HG03196 (cell line): ENCODE data around the gene TMEM132C.

Experiments used
- ATAC-seq: cut with Tn5 transposase; IDR thresholded peaks from one replicate; pipeline ENCODE4 v1.9.1; 2021; ENCODE audit not compliant: unreplicated experiment

TMEM132C gene

GRCh38 chr12:128694445-128694844, 427.5 kb downstream of the TMEM132C start:
- ATAC-seq: no peak

- no peak for ATAC-seq
Measured at GRCh38 chr12:128695697-128696096, 428.7 kb downstream of the TMEM132C start.

GRCh38 chr12:128698301-128698972, 431.5 kb downstream of the TMEM132C start:
- ATAC-seq: no peak

- ATAC-seq: no peak
Measured at GRCh38 chr12:128699106-128699505, 432.1 kb downstream of the TMEM132C start.

- ATAC-seq: no peak
Measured at GRCh38 chr12:128702371-128702770, 435.4 kb downstream of the TMEM132C start.

GRCh38 chr12:128705140-128705539, 438.2 kb downstream of the TMEM132C start:
- ATAC-seq: no peak

- ATAC-seq: no peak
Measured at GRCh38 chr12:128707488-128707887, 440.5 kb downstream of the TMEM132C start.

- ATAC-seq: no peak
Measured at GRCh38 chr12:128708789-128709188, 441.8 kb downstream of the TMEM132C start.

- no peak for ATAC-seq
Measured at GRCh38 chr12:128709660-128710059, 442.7 kb downstream of the TMEM132C start.

- ATAC-seq: no peak
Measured at GRCh38 chr12:128711486-128711885, 444.5 kb downstream of the TMEM132C start.

- ATAC-seq: no peak
Measured at GRCh38 chr12:128712622-128713021, 445.7 kb downstream of the TMEM132C start.

- ATAC-seq: no peak
Measured at GRCh38 chr12:128715485-128715884, 448.5 kb downstream of the TMEM132C start.

- ATAC-seq: no peak
Measured at GRCh38 chr12:128724468-128725046, 457.6 kb downstream of the TMEM132C start.

GRCh38 chr12:128726886-128727285, 459.9 kb downstream of the TMEM132C start:
- ATAC-seq: no peak

- ATAC-seq: no peak
Measured at GRCh38 chr12:128727461-128727860, 460.5 kb downstream of the TMEM132C start.

- ATAC-seq: no peak
Measured at GRCh38 chr12:128727999-128728398, 461.0 kb downstream of the TMEM132C start.

GRCh38 chr12:128729628-128730121, 462.7 kb downstream of the TMEM132C start:
- no peak for ATAC-seq

GRCh38 chr12:128734371-128734770, 467.4 kb downstream of the TMEM132C start:
- ATAC-seq: no peak

GRCh38 chr12:128737292-128737966, 470.5 kb downstream of the TMEM132C start:
- no peak for ATAC-seq

- ATAC-seq: no peak
Measured at GRCh38 chr12:128743916-128744315, 476.9 kb downstream of the TMEM132C start.

GRCh38 chr12:128745772-128746689, 479.1 kb downstream of the TMEM132C start:
- ATAC-seq: no peak
